H9 (cell line): ENCODE measurements around the gene TEX22. TPM values are rescaled to one million over a fixed set of nuclear protein-coding genes. Genes with fewer than 3 reads are reported as not detected.

ENCODE experiments used
- DNase-seq: peaks from one replicate; pipeline ENCODE4 v3.0.0-alpha.2; 2017
- H2AFZ ChIP-seq: one replicate; pipeline ENCODE4 v1.6.1; 2013; ENCODE audit warnings: mild to moderate bottlenecking, low read length, control low read depth, moderate library complexity
- H2AK5ac ChIP-seq: 2 replicates; pipeline ENCODE4 v1.6.1; 2013; ENCODE audit warnings: low read length, control low read depth, mixed read lengths; ENCODE audit not compliant: insufficient read length
- H2BK120ac ChIP-seq: one replicate; pipeline ENCODE4 v1.6.1; 2013; ENCODE audit warnings: low read depth, mild to moderate bottlenecking, low read length, control low read depth, inconsistent platforms; ENCODE audit not compliant: poor library complexity, severe bottlenecking
- H2BK12ac ChIP-seq: 2 replicates; pipeline ENCODE4 v1.6.1; 2013; ENCODE audit warnings: low read length, control low read depth, mixed read lengths, low read depth; ENCODE audit not compliant: insufficient read length
- H2BK15ac ChIP-seq: 2 replicates; pipeline ENCODE4 v1.6.1; 2013; ENCODE audit warnings: low read depth, low read length, control low read depth
- H2BK20ac ChIP-seq: one replicate; pipeline ENCODE4 v1.6.1; 2013; ENCODE audit warnings: low read depth, mild to moderate bottlenecking, low read length, control low read depth, inconsistent platforms; ENCODE audit not compliant: poor library complexity, severe bottlenecking
- H2BK5ac ChIP-seq: 2 replicates; pipeline ENCODE4 v1.6.1; 2013; ENCODE audit warnings: low read length, control low read depth, mixed read lengths; ENCODE audit not compliant: insufficient read length
- H3K14ac ChIP-seq: 2 replicates; pipeline ENCODE4 v1.6.1; 2013; ENCODE audit warnings: low read length, control low read depth; ENCODE audit not compliant: insufficient read depth
- H3K18ac ChIP-seq: 2 replicates; pipeline ENCODE4 v1.6.1; 2013; ENCODE audit warnings: low read depth, mild to moderate bottlenecking, mixed read lengths, low read length, control low read depth; ENCODE audit not compliant: insufficient read length
- H3K23ac ChIP-seq: 2 replicates; pipeline ENCODE4 v1.6.1; 2013; ENCODE audit warnings: low read length, control low read depth, mixed read lengths, low read depth; ENCODE audit not compliant: insufficient read length
- H3K23me2 ChIP-seq: 2 replicates; pipeline ENCODE4 v1.6.1; 2013; ENCODE audit warnings: low read depth, mild to moderate bottlenecking, mixed read lengths, low read length, control low read depth; ENCODE audit not compliant: insufficient read length, poor library complexity, severe bottlenecking
- H3K27ac ChIP-seq: 2 replicates; pipeline ENCODE4 v1.5.1; 2013; ENCODE audit warnings: low read length, control low read depth, mixed read lengths, low read depth; ENCODE audit not compliant: insufficient read length
- H3K27me3 ChIP-seq: 2 replicates; pipeline ENCODE4 v1.6.1; 2013; ENCODE audit warnings: low read length, control low read depth, inconsistent platforms; ENCODE audit not compliant: insufficient read depth
- H3K4ac ChIP-seq: 2 replicates; pipeline ENCODE4 v1.6.1; 2013; ENCODE audit warnings: low read depth, mild to moderate bottlenecking, control low read depth, inconsistent platforms, low read length, moderate library complexity
- H3K4me1 ChIP-seq: 2 replicates; pipeline ENCODE4 v1.6.1; 2013; ENCODE audit warnings: low read length, control low read depth, inconsistent platforms; ENCODE audit not compliant: insufficient read depth
- H3K4me2 ChIP-seq: 2 replicates; pipeline ENCODE4 v1.6.1; 2013; ENCODE audit warnings: low read length, control low read depth, mixed read lengths; ENCODE audit not compliant: insufficient read length, insufficient read depth
- H3K56ac ChIP-seq: 2 replicates; pipeline ENCODE4 v1.6.1; 2013; ENCODE audit warnings: low read depth, mild to moderate bottlenecking, mixed read lengths, low read length, control low read depth; ENCODE audit not compliant: insufficient read length
- H3K79me1 ChIP-seq: 2 replicates; pipeline ENCODE4 v1.6.1; 2013; ENCODE audit warnings: low read depth, mild to moderate bottlenecking, moderate library complexity, low read length, control low read depth, inconsistent platforms; ENCODE audit not compliant: insufficient read depth, poor library complexity, severe bottlenecking
- H3K79me2 ChIP-seq: 2 replicates; pipeline ENCODE4 v1.6.1; 2013; ENCODE audit warnings: low read length, control low read depth, inconsistent platforms; ENCODE audit not compliant: insufficient read depth
- H3K9ac ChIP-seq: 2 replicates; pipeline ENCODE4 v1.6.1; 2013; ENCODE audit warnings: low read length, control low read depth, mixed read lengths; ENCODE audit not compliant: insufficient read length; ENCODE audit errors: extremely low read depth
- H3K9me3 ChIP-seq: one replicate; pipeline ENCODE4 v1.6.1; 2013; ENCODE audit warnings: low read depth, low read length, inconsistent platforms; ENCODE audit not compliant: control insufficient read depth
- H3T11ph ChIP-seq: one replicate; pipeline ENCODE4 v1.6.1; 2013; ENCODE audit warnings: mild to moderate bottlenecking, low read length, control low read depth, inconsistent platforms
- H4K20me1 ChIP-seq: one replicate; pipeline ENCODE4 v1.6.1; 2013; ENCODE audit not compliant: control insufficient read depth, insufficient read length, insufficient read depth
- H4K5ac ChIP-seq: 2 replicates; pipeline ENCODE4 v1.6.1; 2013; ENCODE audit warnings: low read depth, mild to moderate bottlenecking, mixed read lengths, low read length, control low read depth; ENCODE audit not compliant: insufficient read length
- H4K8ac ChIP-seq: replicated peaks from 2 replicates; pipeline ENCODE4 v1.6.1; 2013; ENCODE audit warnings: low read length, control low read depth, mixed read lengths, low read depth; ENCODE audit not compliant: insufficient read length
- H4K91ac ChIP-seq: 2 replicates; pipeline ENCODE4 v1.6.1; 2013; ENCODE audit warnings: low read depth, mild to moderate bottlenecking, moderate library complexity, mixed read lengths, low read length, control low read depth; ENCODE audit not compliant: insufficient read length
- H3K27ac Mint-ChIP-seq, 3 experiments: 2 replicates in 2 of 3; 3 replicates in 1 of 3; pipeline ENCODE4 v1.8.0; 2020 to 2021; ENCODE audit warnings: mixed read lengths in 3 of 3, mild to moderate bottlenecking in 1 of 3, moderate library complexity in 1 of 3
- H3K27me3 Mint-ChIP-seq: 2 replicates; pipeline ENCODE4 v1.8.0; 2021; ENCODE audit warnings: low read depth, mild to moderate bottlenecking, moderate library complexity, mixed read lengths
- H3K36me3 Mint-ChIP-seq, 3 experiments: 2 replicates in 2 of 3; 3 replicates in 1 of 3; pipeline ENCODE4 v1.8.0; 2020 to 2021; ENCODE audit warnings: low read depth in 3 of 3, mixed read lengths in 3 of 3; ENCODE audit not compliant: insufficient read depth in 1 of 3
- H3K4me1 Mint-ChIP-seq, 2 experiments: 2 replicates each; pipeline ENCODE4 v1.8.0; 2020; ENCODE audit warnings: mixed read lengths in 2 of 2
- H3K4me3 Mint-ChIP-seq, 2 experiments: 2 replicates in 1 of 2; 3 replicates in 1 of 2; pipeline ENCODE4 v1.8.0; 2020 to 2021; ENCODE audit warnings: mild to moderate bottlenecking in 2 of 2, mixed read lengths in 2 of 2, moderate library complexity in 1 of 2
- H3K9me3 Mint-ChIP-seq, 2 experiments: 2 replicates in 1 of 2; 3 replicates in 1 of 2; pipeline ENCODE4 v1.8.0; 2020; ENCODE audit warnings: mild to moderate bottlenecking in 2 of 2, mixed read lengths in 2 of 2, moderate library complexity in 1 of 2
- WGBS: extraction: QIAGEN DNeasy Blood & Tissue Kit; methylation state at CpG from one replicate; pipeline ENCODE4 v1.1.7; 2013; ENCODE audit warnings: missing lambda C conversion rate, low lambda C conversion rate, mixed read lengths; ENCODE audit not compliant: insufficient read length; ENCODE audit errors: extremely low coverage; 5-methylcytosine and 5-hydroxymethylcytosine counted together
- total RNA-seq: library from RNA; stranded (reverse); gene quantifications from 2 replicates; pipeline ENCODE4 v1.2.1, GENCODE V29; 2021
- TF ChIP-seq, protein P1 (sequence below): fragments of 200-600 bp; sonication (generic); conservative IDR thresholded peaks from 3 replicates; pipeline ENCODE4 v1.8.0; 2021; ENCODE audit warnings: antibody characterized with exemption, mild to moderate bottlenecking

The TEX22 gene
- total RNA-seq, 1 experiment from 2014 or later = 0.83 TPM

DNA sequence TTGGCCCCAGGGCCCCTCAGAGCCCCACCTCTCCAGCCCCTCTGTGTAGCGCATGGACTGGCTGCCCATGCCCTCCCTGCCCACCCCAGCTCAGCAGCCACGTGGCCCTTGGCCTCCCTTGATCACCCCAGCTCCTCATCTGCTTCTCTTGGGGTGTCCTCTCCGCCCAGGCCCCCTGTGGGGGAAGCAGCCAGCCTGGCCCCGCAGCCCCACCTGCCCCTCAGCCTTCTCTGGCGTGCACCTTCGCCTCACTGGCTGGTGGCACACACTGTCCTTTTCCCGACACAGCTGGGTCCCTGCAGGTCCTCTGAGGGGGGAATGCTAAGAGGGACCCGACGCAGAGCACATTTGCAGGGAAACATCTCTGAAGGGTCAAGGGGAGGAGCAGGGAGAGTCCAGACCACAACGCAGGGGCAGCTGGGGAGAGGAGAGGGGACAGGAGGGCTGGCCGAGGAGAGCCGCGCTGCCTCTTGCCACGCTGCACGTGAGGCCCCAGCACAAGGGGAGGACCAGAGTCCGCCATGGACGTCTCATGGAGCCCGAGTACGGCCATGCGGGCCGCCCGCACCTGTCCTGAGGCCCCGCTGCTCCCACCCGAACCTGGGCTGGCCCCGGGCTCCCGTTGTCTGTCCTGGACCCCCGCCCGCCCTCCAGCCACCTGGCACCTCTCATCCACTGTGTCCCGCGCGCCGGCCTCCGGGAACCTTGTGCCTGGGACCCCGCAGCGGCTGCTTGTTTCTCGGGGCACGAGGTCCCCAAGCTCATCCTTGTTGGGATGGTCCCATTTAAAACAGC is 47.7 kb upstream of the TEX22 start:
- H3T11ph ChIP-seq = no peak overlapping the region
- Mint-ChIP-seq H3K9me3 (peaks cover 1 to 3% of the 10 kb centered on the region in 2 experiments; a peak in 2 of 5 replicates), H3K36me3 (peaks cover 2 to 8% (median 2%) of the 10 kb centered on the region in 3 experiments; a peak in 6 of 7 replicates), H3K27me3 (no peaks in the 10 kb centered on the region), H3K4me3 (no peak overlapping the region), H3K4me1 (peaks cover 7 to 11% of the 10 kb centered on the region in 2 experiments), H3K27ac (peak overlapping the region in 1 of 3 experiments; percentile 67; a peak in 1 of 7 replicates)
- H3K27ac ChIP-seq = no peak overlapping the region
- H4K8ac ChIP-seq = no peak overlapping the region
- H3K18ac ChIP-seq = no peak overlapping the region
- no peak overlapping the region for H3K23ac ChIP-seq
- H2BK5ac ChIP-seq = no peak overlapping the region
- no peak overlapping the region for H3K4ac ChIP-seq
- H3K4me1 ChIP-seq = no peaks in the 10 kb centered on the region
- H3K14ac ChIP-seq = no peak overlapping the region
- H3K23me2 ChIP-seq = no peaks in the 10 kb centered on the region
- no peaks in the 10 kb centered on the region for H3K79me1 ChIP-seq
- H3K79me2 ChIP-seq = no peaks in the 10 kb centered on the region; the same call in 1 of the 2 replicates
- H3K9ac ChIP-seq = no peak overlapping the region
- TF ChIP-seq, protein P1, sequence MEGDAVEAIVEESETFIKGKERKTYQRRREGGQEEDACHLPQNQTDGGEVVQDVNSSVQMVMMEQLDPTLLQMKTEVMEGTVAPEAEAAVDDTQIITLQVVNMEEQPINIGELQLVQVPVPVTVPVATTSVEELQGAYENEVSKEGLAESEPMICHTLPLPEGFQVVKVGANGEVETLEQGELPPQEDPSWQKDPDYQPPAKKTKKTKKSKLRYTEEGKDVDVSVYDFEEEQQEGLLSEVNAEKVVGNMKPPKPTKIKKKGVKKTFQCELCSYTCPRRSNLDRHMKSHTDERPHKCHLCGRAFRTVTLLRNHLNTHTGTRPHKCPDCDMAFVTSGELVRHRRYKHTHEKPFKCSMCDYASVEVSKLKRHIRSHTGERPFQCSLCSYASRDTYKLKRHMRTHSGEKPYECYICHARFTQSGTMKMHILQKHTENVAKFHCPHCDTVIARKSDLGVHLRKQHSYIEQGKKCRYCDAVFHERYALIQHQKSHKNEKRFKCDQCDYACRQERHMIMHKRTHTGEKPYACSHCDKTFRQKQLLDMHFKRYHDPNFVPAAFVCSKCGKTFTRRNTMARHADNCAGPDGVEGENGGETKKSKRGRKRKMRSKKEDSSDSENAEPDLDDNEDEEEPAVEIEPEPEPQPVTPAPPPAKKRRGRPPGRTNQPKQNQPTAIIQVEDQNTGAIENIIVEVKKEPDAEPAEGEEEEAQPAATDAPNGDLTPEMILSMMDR = no peak
- H2AK5ac ChIP-seq = no peak overlapping the region
- H3K9me3 ChIP-seq = no peaks in the 10 kb centered on the region
- no peak overlapping the region for H4K5ac ChIP-seq
- H3K27me3 ChIP-seq = no peaks in the 10 kb centered on the region
- H2BK120ac ChIP-seq = no peak overlapping the region
- H2AFZ ChIP-seq = no peak overlapping the region
- H3K4me2 ChIP-seq = no peak overlapping the region
- H2BK15ac ChIP-seq = no peak overlapping the region
- DNase-seq = no peak
- H2BK12ac ChIP-seq = no peak overlapping the region
- no peak overlapping the region for H2BK20ac ChIP-seq
- no CpG with 5 or more reads among the region's 37 CpGs for WGBS
- no peak overlapping the region for H3K56ac ChIP-seq
- no peak overlapping the region for H4K91ac ChIP-seq
- H4K20me1 ChIP-seq = no peaks in the 10 kb centered on the region
